HepG2 (cell line): ENCODE data around the gene PLCXD3. TPM values are rescaled to one million over a fixed set of nuclear protein-coding genes. Genes with fewer than 3 reads are reported as not detected.

Experiments used
- ATAC-seq: fragments of 200-7000 bp; cut with Tn5 transposase; 3 replicates; pipeline ENCODE4 v1.9.1; 2020; ENCODE audit warnings: mild to moderate bottlenecking, moderate library complexity
- BruUV-seq: library from RNA; stranded (reverse); fragments of 400-500 nt; replicated peaks from 2 replicates; lab custom pipeline; 2021; lab: Mats Ljungman, UMichigan
- CTCF ChIA-PET: fragments of 300-600 bp; formaldehyde crosslinking; extraction: SDS; loops from one replicate; lab custom pipeline; 2021; ENCODE audit warnings: low total read pairs, inconsistent platforms, low intra/inter-chr PET ratio; lab: Yijun Ruan, JAX
- POLR2A ChIA-PET: fragments of 350-600 bp; sonication (Branson Sonifier 250); formaldehyde crosslinking; loops from one replicate; lab custom pipeline; 2020; ENCODE audit warnings: antibody characterized with exemption, inconsistent platforms; lab: Yijun Ruan, JAX
- DNase-seq: peaks from one replicate; pipeline ENCODE4 v3.0.0-alpha.2; 2015; ENCODE audit warnings: low spot score
- FAIRE-seq: peaks from 3 replicates; lab custom pipeline; 2011; peaks lifted over from hg19 to GRCh38; lab: Jason Lieb, UNC
- H2AFZ ChIP-seq: one replicate; pipeline ENCODE4 v1.6.1; 2011; ENCODE audit warnings: low read length, inconsistent platforms
- H3K27ac ChIP-seq: fragments of 300-600 bp; 3 replicates; pipeline ENCODE4 v1.8.0; 2011; ENCODE audit warnings: mixed run types, mild to moderate bottlenecking, mixed read lengths, low read length, inconsistent platforms; ENCODE audit not compliant: insufficient read depth; ENCODE audit errors: extremely low read length
- H3K27me3 ChIP-seq, 2 experiments: fragments of 200-600 bp in 1 of 2; 2 replicates in 1 of 2; 3 replicates in 1 of 2; pipeline versions ENCODE4 v1.6.0 to v1.8.0; 2011; ENCODE audit warnings: low read length in 2 of 2, mild to moderate bottlenecking in 2 of 2, moderate library complexity in 2 of 2, inconsistent platforms in 1 of 2; ENCODE audit not compliant: insufficient read depth in 2 of 2, control insufficient read depth in 1 of 2
- H3K36me3 ChIP-seq, 2 experiments: fragments of 200-600 bp in 1 of 2; replicated peaks in 1 of 2; 2 replicates in 1 of 2; 3 replicates in 1 of 2; pipeline versions ENCODE4 v1.5.1 to v1.8.0; 2011; ENCODE audit warnings: low read length in 2 of 2, inconsistent platforms in 1 of 2; ENCODE audit not compliant: insufficient read depth in 2 of 2, control insufficient read depth in 1 of 2
- H3K4me1 ChIP-seq: 2 replicates; pipeline ENCODE4 v1.5.1; 2012; ENCODE audit warnings: low read length, inconsistent platforms; ENCODE audit not compliant: insufficient read depth
- H3K4me2 ChIP-seq: 2 replicates; pipeline ENCODE4 v1.6.0; 2011; ENCODE audit warnings: low read depth, low read length, inconsistent platforms
- H3K4me3 ChIP-seq, 3 experiments: fragments of 200-600 bp in 1 of 3; sonication (generic), shearing (Covaris generic) in 1 of 3; replicated peaks in 1 of 3; 2 replicates each; pipeline ENCODE4 v1.5.1; 2011 to 2016; ENCODE audit warnings: low read length in 3 of 3, inconsistent platforms in 2 of 3, low read depth in 2 of 3, mild to moderate bottlenecking in 2 of 3, control low read depth in 1 of 3, mixed read lengths in 1 of 3; ENCODE audit not compliant: insufficient read depth in 1 of 3
- H3K79me2 ChIP-seq: one replicate; pipeline ENCODE4 v1.6.1; 2011; ENCODE audit warnings: low read length, inconsistent platforms; ENCODE audit not compliant: insufficient read depth
- H3K9ac ChIP-seq: 2 replicates; pipeline ENCODE4 v1.6.0; 2011; ENCODE audit warnings: mild to moderate bottlenecking, low read depth, low read length, inconsistent platforms; ENCODE audit not compliant: insufficient read depth
- H3K9me3 ChIP-seq: 2 replicates; pipeline ENCODE4 v1.5.1; 2012; ENCODE audit warnings: mild to moderate bottlenecking, low read length
- H4K20me1 ChIP-seq: 2 replicates; pipeline ENCODE4 v1.6.0; 2011; ENCODE audit warnings: inconsistent platforms, mild to moderate bottlenecking, low read length, moderate library complexity; ENCODE audit not compliant: insufficient read depth
- BCL6 ChIP-seq: IDR thresholded peaks from 2 replicates; pipeline ENCODE4 v1.6.1; 2016; ENCODE audit warnings: missing genetic modification reagents, missing compliant biosample characterization
- DZIP1 ChIP-seq: sonication (generic); formaldehyde crosslinking; IDR thresholded peaks from 2 replicates; pipeline ENCODE4 v1.5.0; 2020; ENCODE audit warnings: mild to moderate bottlenecking, missing genetic modification reagents
- GTF2F1 ChIP-seq: fragments of 150-350 bp; IDR thresholded peaks from 2 replicates; pipeline ENCODE4 v1.6.1; 2014; ENCODE audit warnings: low read length
- HIVEP1 ChIP-seq: sonication (generic); formaldehyde crosslinking; IDR thresholded peaks from 2 replicates; pipeline ENCODE4 v1.4.0; 2020; ENCODE audit warnings: mild to moderate bottlenecking, missing genetic modification reagents
- SP1 ChIP-seq, 2 experiments: fragments of 450-650 bp in 1 of 2; sonication (generic) in 1 of 2; formaldehyde crosslinking in 1 of 2; IDR thresholded peaks; 2 replicates each; pipeline versions ENCODE4 v1.4.0 to v1.6.1; 2016 to 2020; ENCODE audit warnings: missing genetic modification reagents in 1 of 2
- THAP7 ChIP-seq: sonication (generic); formaldehyde crosslinking; IDR thresholded peaks from 2 replicates; pipeline ENCODE4 v1.8.1; 2023; ENCODE audit warnings: mild to moderate bottlenecking, missing genetic modification reagents
- ZNF138 ChIP-seq: sonication (generic); formaldehyde crosslinking; IDR thresholded peaks from 2 replicates; pipeline ENCODE4 v1.5.0; 2020; ENCODE audit warnings: mild to moderate bottlenecking, low read depth, missing genetic modification reagents
- ZNF232 ChIP-seq: sonication (generic); formaldehyde crosslinking; IDR thresholded peaks from 2 replicates; pipeline ENCODE4 v1.4.0; 2020; ENCODE audit warnings: missing genetic modification reagents, borderline replicate concordance
- ZNF333 ChIP-seq: sonication (generic); formaldehyde crosslinking; IDR thresholded peaks from 2 replicates; pipeline ENCODE4 v1.4.0; 2020; ENCODE audit warnings: mild to moderate bottlenecking, missing genetic modification reagents, borderline replicate concordance
- ZNF382 ChIP-seq: sonication (generic); formaldehyde crosslinking; IDR thresholded peaks from 2 replicates; pipeline ENCODE4 v1.5.0; 2020; ENCODE audit warnings: missing genetic modification reagents, mild to moderate bottlenecking, borderline replicate concordance
- ZNF574 ChIP-seq: sonication (generic); formaldehyde crosslinking; IDR thresholded peaks from 2 replicates; pipeline ENCODE4 v1.4.0; 2020; ENCODE audit warnings: missing genetic modification reagents
- ZNF589 ChIP-seq: sonication (generic); formaldehyde crosslinking; conservative IDR thresholded peaks from 2 replicates; pipeline ENCODE4 v1.8.0; 2022; ENCODE audit warnings: mild to moderate bottlenecking, moderate library complexity, missing genetic modification reagents
- ZNF713 ChIP-seq: sonication (generic); formaldehyde crosslinking; IDR thresholded peaks from 2 replicates; pipeline ENCODE4 v1.4.0; 2020; ENCODE audit warnings: mild to moderate bottlenecking, missing genetic modification reagents
- ZNF784 ChIP-seq: sonication (generic); formaldehyde crosslinking; IDR thresholded peaks from 2 replicates; pipeline ENCODE4 v1.5.1; 2020; ENCODE audit warnings: missing genetic modification reagents, mild to moderate bottlenecking, borderline replicate concordance
- WGBS: methylation state at CpG from one replicate; pipeline ENCODE4 v1.1.6; 2017; ENCODE audit warnings: low lambda C conversion rate; 5-methylcytosine and 5-hydroxymethylcytosine counted together
- in situ Hi-C: cut with HindIII; loops from 2 replicates; pipeline ENCODE4 v1.10.0; 2017; ENCODE audit warnings: low pct_unique_long_range_greater_than_20kb; ENCODE audit not compliant: extremely low pct_ligation_motif_present
- intact Hi-C: fragments of 100-400 bp; cut with micrococcal nuclease; formaldehyde crosslinking; loops from one replicate; pipeline ENCODE4 v1.10.0; 2022; ENCODE audit not compliant: unreplicated experiment
- polyA plus RNA-seq, 8 experiments: library from polyadenylated mRNA; depleted of rRNA in 3 of 8; stranded (reverse) in 7 of 8; unstranded in 1 of 8; fragments of >200 nt; fragmentation: Illumina TruSeq in 4 of 8; extraction: Trizol in 4 of 8; gene quantifications; 2 replicates each; pipeline versions ENCODE4 v1.2.1 to v1.2.3, GENCODE V29; 2011 to 2016; ENCODE audit warnings: low read depth in 4 of 8, missing spikeins in 1 of 8, mixed read lengths in 1 of 8; ENCODE audit not compliant: insufficient read depth in 1 of 8
- total RNA-seq, 5 experiments: library from RNA; depleted of rRNA; stranded (reverse); fragments of >200 nt; fragmentation: Illumina TruSeq; extraction: Trizol; gene quantifications; 2 replicates each; pipeline ENCODE4 v1.2.3, GENCODE V29; 2016; ENCODE audit warnings: low read depth in 1 of 5

PLCXD3 gene
- total and polyA plus RNA-seq, 2 of the 13 experiments (the other 11 are each of a cell fraction or from before 2014, with no cell fraction given) = not detected

GRCh38 chr5:41503310-41503709 is 7.1 kb downstream of the PLCXD3 start:
- POLR2A ChIA-PET = no interaction called here
- Histone ChIP-seq H3K36me3 (no peaks in the 10 kb centered on the region), H4K20me1 (no peaks in the 10 kb centered on the region), H3K9ac (no peak overlapping the region), H3K4me3 (no peak overlapping the region), H3K9me3 (no peaks in the 10 kb centered on the region), H3K79me2 (no peaks in the 10 kb centered on the region), H3K4me1 (no peaks in the 10 kb centered on the region), H2AFZ (no peak overlapping the region), H3K4me2 (no peak overlapping the region), H3K27ac (no peak overlapping the region), H3K27me3 (no peaks in the 10 kb centered on the region)
- WGBS = 15% methylated on average over 2 of the region's 2 CpGs
- in situ Hi-C loops (no loop called here), intact Hi-C loops (no loop called here)
- FAIRE-seq = no peak
- no peak for DNase-seq
- no TSS peak for BruUV-seq
- ATAC-seq = no peak
- TF ChIP-seq ZNF713 = no peak
- TF ChIP-seq GTF2F1 = no peak
- TF ChIP-seq ZNF382 = no peak
- no peak for TF ChIP-seq THAP7 (CRISPR knock-in tag)
- no peak for TF ChIP-seq ZNF574 (CRISPR knock-in tag)
- TF ChIP-seq ZNF138 (CRISPR knock-in tag) = no peak
- no peak for TF ChIP-seq SP1 (IDR thresholded peaks at IDR 0.05)
- TF ChIP-seq SP1 (CRISPR knock-in tag; IDR thresholded peaks at IDR 0.05) = no peak
- no peak for TF ChIP-seq HIVEP1 (CRISPR knock-in tag)
- no peak for TF ChIP-seq ZNF333 (CRISPR knock-in tag)
- TF ChIP-seq ZNF784 (CRISPR knock-in tag) = no peak
- no peak for TF ChIP-seq BCL6 (CRISPR knock-in tag)
- no peak for TF ChIP-seq ZNF232 (CRISPR knock-in tag)
- no peak for TF ChIP-seq DZIP1 (CRISPR knock-in tag)
- TF ChIP-seq ZNF589 = no peak
- TF ChIP-seq, all 625 proteins: peak for 0
- CTCF ChIA-PET = no interaction called here
